ENCODE measurements around the gene CHD2. TPM values are rescaled to one million over a fixed set of nuclear protein-coding genes. Genes with fewer than 3 reads are reported as not detected.

CHD2 gene
- total RNA-seq, 1 experiment from 2014 or later: 129 TPM

DNA sequence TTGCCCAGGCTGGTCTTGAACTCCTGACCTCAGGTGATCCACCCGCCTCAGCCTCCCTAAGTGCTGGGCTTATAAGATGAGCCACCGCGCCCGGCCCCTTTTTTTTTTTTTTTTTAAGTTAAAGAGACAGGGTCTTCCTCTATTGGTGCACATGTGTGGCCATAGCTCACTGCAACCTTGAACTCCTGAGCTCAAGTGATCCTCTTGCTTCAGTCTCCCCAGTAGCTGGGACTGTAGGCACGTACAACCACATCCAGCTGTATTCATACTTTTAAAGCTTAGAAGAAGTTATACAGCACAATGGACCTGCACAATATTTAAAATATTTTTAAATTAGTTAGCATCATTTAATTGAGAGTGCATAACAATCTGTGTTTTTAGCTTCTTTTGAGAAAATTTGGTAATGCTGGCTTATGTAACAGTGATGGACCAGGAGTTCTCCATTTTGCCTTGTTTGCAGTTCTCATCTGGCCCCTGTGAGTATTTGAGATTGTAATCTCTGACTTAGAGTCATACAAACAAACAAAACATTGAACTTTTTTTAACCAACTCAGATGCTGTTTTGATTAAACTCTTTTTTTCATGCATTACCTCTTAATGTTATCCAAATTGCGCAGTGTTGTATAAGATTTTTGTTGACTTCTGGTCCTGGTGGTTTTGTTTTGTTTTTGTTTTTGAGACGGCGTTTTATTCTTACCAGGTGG, 33.0 kb downstream of the CHD2 start:
- BruUV-seq (replicated peaks): no TSS peak
- Mint-ChIP-seq H3K4me3 (ENCODE audit: unreplicated experiment) (no peak overlapping the region), H3K27me3 (ENCODE audit: insufficient read depth, unreplicated experiment) (no peaks in the 10 kb centered on the region), H3K36me3 (ENCODE audit: insufficient read depth, unreplicated experiment) (peaks cover 100% of the 10 kb centered on the region), H3K27ac (ENCODE audit: low read depth, unreplicated experiment) (no peak overlapping the region), H3K9me3 (ENCODE audit: unreplicated experiment) (no peaks in the 10 kb centered on the region), H3K4me1 (ENCODE audit: insufficient read depth, unreplicated experiment) (peaks cover 16% of the 10 kb centered on the region)
- CTCF ChIA-PET: interaction anchor here (0.6 to 1.9 kb wide), 5 partner anchors 26 to 212 kb away, joined by 3 to 10 read pairs (median 3); no protein-coding TSS in a partner anchor
- TF ChIP-seq, protein P1, sequence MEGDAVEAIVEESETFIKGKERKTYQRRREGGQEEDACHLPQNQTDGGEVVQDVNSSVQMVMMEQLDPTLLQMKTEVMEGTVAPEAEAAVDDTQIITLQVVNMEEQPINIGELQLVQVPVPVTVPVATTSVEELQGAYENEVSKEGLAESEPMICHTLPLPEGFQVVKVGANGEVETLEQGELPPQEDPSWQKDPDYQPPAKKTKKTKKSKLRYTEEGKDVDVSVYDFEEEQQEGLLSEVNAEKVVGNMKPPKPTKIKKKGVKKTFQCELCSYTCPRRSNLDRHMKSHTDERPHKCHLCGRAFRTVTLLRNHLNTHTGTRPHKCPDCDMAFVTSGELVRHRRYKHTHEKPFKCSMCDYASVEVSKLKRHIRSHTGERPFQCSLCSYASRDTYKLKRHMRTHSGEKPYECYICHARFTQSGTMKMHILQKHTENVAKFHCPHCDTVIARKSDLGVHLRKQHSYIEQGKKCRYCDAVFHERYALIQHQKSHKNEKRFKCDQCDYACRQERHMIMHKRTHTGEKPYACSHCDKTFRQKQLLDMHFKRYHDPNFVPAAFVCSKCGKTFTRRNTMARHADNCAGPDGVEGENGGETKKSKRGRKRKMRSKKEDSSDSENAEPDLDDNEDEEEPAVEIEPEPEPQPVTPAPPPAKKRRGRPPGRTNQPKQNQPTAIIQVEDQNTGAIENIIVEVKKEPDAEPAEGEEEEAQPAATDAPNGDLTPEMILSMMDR (IDR thresholded peaks at IDR 0.05; ENCODE audit: unreplicated experiment): no peak
- DNase-seq (ENCODE audit: unreplicated experiment): no peak
- intact Hi-C loops (cut with micrococcal nuclease): no loop called here
- POLR2A ChIA-PET: interaction anchor here (0.6 to 2.7 kb wide), 10 partner anchors 11 to 129 kb away, joined by 3 to 15 read pairs (median 3); no protein-coding TSS in a partner anchor

DNA sequence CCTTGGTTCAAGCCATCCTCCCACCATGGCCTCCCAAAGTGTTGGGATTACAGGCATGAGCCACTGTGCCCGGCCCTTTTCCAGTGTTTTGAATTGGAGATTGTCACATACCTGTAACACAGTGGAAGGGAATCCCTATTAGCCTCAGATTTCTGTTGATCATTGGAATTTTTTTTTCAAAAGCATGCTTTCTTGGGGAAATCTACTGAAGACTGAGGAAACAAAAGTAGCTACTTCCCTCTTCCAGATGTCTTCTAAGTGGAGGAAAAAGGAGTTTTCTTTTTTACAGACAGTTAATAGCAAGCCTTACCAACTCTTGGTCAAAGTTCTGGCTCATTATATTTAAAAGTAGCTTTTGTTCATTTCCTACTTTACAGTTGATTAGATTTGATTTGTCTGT, 33.7 kb downstream of the CHD2 start:
- ChIA-PET POLR2A (interaction anchor here (0.7 to 2.7 kb wide), 6 partner anchors 8 to 68 kb away, joined by 3 to 15 read pairs (median 4); no protein-coding TSS in a partner anchor), CTCF (interaction anchor here (0.7 to 1.9 kb wide), 4 partner anchors 12 to 138 kb away, joined by 3 to 10 read pairs (median 4); no protein-coding TSS in a partner anchor)
- intact Hi-C loops (cut with micrococcal nuclease): no loop called here
- Mint-ChIP-seq H3K4me3 (ENCODE audit: unreplicated experiment) (no peak overlapping the region), H3K4me1 (ENCODE audit: insufficient read depth, unreplicated experiment) (peaks cover 12% of the 10 kb centered on the region), H3K27me3 (ENCODE audit: insufficient read depth, unreplicated experiment) (no peaks in the 10 kb centered on the region), H3K9me3 (ENCODE audit: unreplicated experiment) (no peaks in the 10 kb centered on the region), H3K36me3 (ENCODE audit: insufficient read depth, unreplicated experiment) (peaks cover 100% of the 10 kb centered on the region), H3K27ac (ENCODE audit: low read depth, unreplicated experiment) (no peak overlapping the region)
- TF ChIP-seq, protein P1 (IDR thresholded peaks at IDR 0.05; ENCODE audit: unreplicated experiment): no peak
- no TSS peak for BruUV-seq (replicated peaks)
- no peak for DNase-seq (ENCODE audit: unreplicated experiment)

DNA sequence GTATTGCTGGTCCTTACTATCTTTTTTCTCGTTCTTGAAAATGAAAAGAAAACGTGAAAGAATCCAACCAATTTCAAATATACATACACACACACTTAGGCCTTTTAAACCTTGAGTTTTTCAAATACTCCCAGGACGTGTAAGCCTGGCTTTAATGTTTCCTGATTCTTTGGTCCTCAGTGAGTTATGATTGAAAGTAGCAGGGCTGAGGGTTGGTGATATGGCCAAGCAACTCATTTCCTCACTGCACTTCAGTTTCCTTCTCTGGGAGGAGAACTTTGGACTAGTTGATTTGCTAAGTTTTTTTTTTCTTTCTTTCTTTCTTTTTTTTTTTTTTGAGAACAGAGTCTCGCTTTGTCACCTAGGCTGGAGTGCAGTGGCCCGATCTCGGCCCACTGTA, 34.6 kb downstream of the CHD2 start:
- H3K36me3 Mint-ChIP-seq (ENCODE audit: insufficient read depth, unreplicated experiment): peaks cover 100% of the 10 kb centered on the region
- no peak overlapping the region for H3K27ac Mint-ChIP-seq (ENCODE audit: low read depth, unreplicated experiment)
- H3K9me3 Mint-ChIP-seq (ENCODE audit: unreplicated experiment): no peaks in the 10 kb centered on the region
- ChIA-PET CTCF (interaction anchor here (0.7 kb wide), 1 partner anchor 18 kb away, joined by 3 read pairs; no protein-coding TSS in a partner anchor), POLR2A (interaction anchor here (1.1 to 2.7 kb wide), 4 partner anchors 9 to 13 kb away, joined by 3 to 15 read pairs (median 6); no protein-coding TSS in a partner anchor)
- no peak overlapping the region for H3K4me3 Mint-ChIP-seq (ENCODE audit: unreplicated experiment)
- TF ChIP-seq, protein P1 (IDR thresholded peaks at IDR 0.05; ENCODE audit: unreplicated experiment): no peak
- BruUV-seq (replicated peaks): no TSS peak
- peaks cover 12% of the 10 kb centered on the region for H3K4me1 Mint-ChIP-seq (ENCODE audit: insufficient read depth, unreplicated experiment)
- intact Hi-C loops (cut with micrococcal nuclease): no loop called here
- no peak for DNase-seq (ENCODE audit: unreplicated experiment)
- no peaks in the 10 kb centered on the region for H3K27me3 Mint-ChIP-seq (ENCODE audit: insufficient read depth, unreplicated experiment)

DNA sequence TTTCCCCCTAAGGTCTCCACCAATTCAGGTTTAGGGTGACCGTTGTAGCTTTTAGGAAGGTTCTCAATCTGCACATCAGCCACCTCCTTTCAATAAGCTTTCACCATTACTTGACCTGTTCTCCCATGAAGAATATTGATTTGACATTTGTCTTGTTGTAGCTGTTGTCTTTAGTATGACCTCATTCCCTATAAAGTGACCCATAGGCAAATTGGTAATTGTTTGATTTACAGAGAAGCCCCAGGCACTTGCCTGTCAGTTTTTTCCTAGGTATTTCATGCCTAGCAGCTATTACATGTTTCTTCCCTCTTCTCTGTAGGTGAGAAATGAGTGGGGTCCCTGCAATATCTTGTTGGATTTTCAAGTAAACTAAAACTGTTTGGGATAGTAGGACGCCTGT, 36.0 kb downstream of the CHD2 start:
- CTCF ChIA-PET: interaction anchor here (0.5 to 1.5 kb wide), 5 partner anchors 13 to 568 kb away, joined by 3 read pairs; no protein-coding TSS in a partner anchor
- H3K9me3 Mint-ChIP-seq (ENCODE audit: unreplicated experiment): no peaks in the 10 kb centered on the region
- no peaks in the 10 kb centered on the region for H3K4me1 Mint-ChIP-seq (ENCODE audit: insufficient read depth, unreplicated experiment)
- peaks cover 97% of the 10 kb centered on the region for H3K36me3 Mint-ChIP-seq (ENCODE audit: insufficient read depth, unreplicated experiment)
- POLR2A ChIA-PET: interaction anchor here (0.7 to 2.3 kb wide), 7 partner anchors 9 to 128 kb away, joined by 3 to 10 read pairs (median 3); no protein-coding TSS in a partner anchor
- no peak for DNase-seq (ENCODE audit: unreplicated experiment)
- TF ChIP-seq, protein P1 (IDR thresholded peaks at IDR 0.05; ENCODE audit: unreplicated experiment): no peak
- H3K4me3 Mint-ChIP-seq (ENCODE audit: unreplicated experiment): no peak overlapping the region
- H3K27me3 Mint-ChIP-seq (ENCODE audit: insufficient read depth, unreplicated experiment): no peaks in the 10 kb centered on the region
- no peak overlapping the region for H3K27ac Mint-ChIP-seq (ENCODE audit: low read depth, unreplicated experiment)
- intact Hi-C loops (cut with micrococcal nuclease): no loop called here
- BruUV-seq (replicated peaks): no TSS peak

All from MCF 10A (cell line).